Liver (tissue), 9 donors: Measurements from ENCODE around the gene CASZ1. TPM values are rescaled to one million over a fixed set of nuclear protein-coding genes. Genes with fewer than 3 reads are reported as not detected.

Experiments used
- DNase-seq: peaks from one replicate; pipeline ENCODE4 v3.0.0-alpha.2; 2017; ENCODE audit warnings: low spot score
- H3K27ac ChIP-seq, 2 donors: one replicate each; pipeline ENCODE4 v1.7.0; 2013; ENCODE audit warnings: inconsistent platforms in 2 of 2, low read length in 2 of 2, control low read depth in 1 of 2, low read depth in 1 of 2, mild to moderate bottlenecking in 1 of 2
- H3K27me3 ChIP-seq, 4 donors: one replicate each; pipeline versions ENCODE4 v1.6.1 to v1.7.0; 2013; ENCODE audit warnings: low read length in 3 of 4, inconsistent platforms in 1 of 4, mild to moderate bottlenecking in 1 of 4, moderate library complexity in 1 of 4; ENCODE audit not compliant: control insufficient read depth in 4 of 4, insufficient read depth in 4 of 4
- H3K36me3 ChIP-seq, 4 donors: one replicate each; pipeline versions ENCODE4 v1.6.1 to v1.7.0; 2013; ENCODE audit warnings: low read length in 3 of 4, mild to moderate bottlenecking in 3 of 4, low read depth in 1 of 4, moderate library complexity in 1 of 4; ENCODE audit not compliant: control insufficient read depth in 4 of 4, insufficient read depth in 3 of 4
- H3K4me1 ChIP-seq, 4 donors: one replicate each; pipeline versions ENCODE4 v1.6.1 to v1.7.0; 2013; ENCODE audit warnings: low read length in 3 of 4, mild to moderate bottlenecking in 3 of 4, moderate library complexity in 1 of 4; ENCODE audit not compliant: control insufficient read depth in 4 of 4, insufficient read depth in 4 of 4
- H3K4me3 ChIP-seq, 3 donors: one replicate each; pipeline versions ENCODE4 v1.6.1 to v1.7.0; 2013; ENCODE audit warnings: low read length in 3 of 3, control low read depth in 1 of 3, low read depth in 1 of 3, mild to moderate bottlenecking in 1 of 3
- H3K9ac ChIP-seq, 2 donors: one replicate each; pipeline ENCODE4 v1.7.0; 2013; ENCODE audit warnings: low read length in 2 of 2, mild to moderate bottlenecking in 2 of 2, moderate library complexity in 2 of 2, control low read depth in 1 of 2, low read depth in 1 of 2
- H3K9me3 ChIP-seq, 4 donors: one replicate each; pipeline versions ENCODE4 v1.6.1 to v1.7.0; 2013; ENCODE audit warnings: low read length in 3 of 4; ENCODE audit not compliant: control insufficient read depth in 4 of 4
- ATF3 ChIP-seq: IDR thresholded peaks from 2 replicates; pipeline ENCODE4 v1.6.1; 2016; ENCODE audit warnings: antibody characterized with exemption
- CTCF ChIP-seq: fragments of 150-350 bp; IDR thresholded peaks from 2 replicates; pipeline ENCODE4 v1.5.1; 2017; ENCODE audit warnings: improper control_type of control experiment, low read depth, low read length; ENCODE audit not compliant: missing input control
- EGR1 ChIP-seq, 2 donors: IDR thresholded peaks; 2 replicates each; pipeline ENCODE4 v1.6.1; 2016 to 2018; ENCODE audit warnings: antibody characterized with exemption in 2 of 2, low read depth in 2 of 2
- FOXA1 ChIP-seq: IDR thresholded peaks from 2 replicates; pipeline ENCODE4 v1.6.1; 2016; ENCODE audit warnings: antibody characterized with exemption
- FOXA2 ChIP-seq: IDR thresholded peaks from 2 replicates; pipeline ENCODE4 v1.6.1; 2016; ENCODE audit warnings: antibody characterized with exemption
- GABPA ChIP-seq, 2 donors: IDR thresholded peaks in 1 of 2; conservative IDR thresholded peaks in 1 of 2; 2 replicates each; pipeline ENCODE4 v1.6.1; 2016; ENCODE audit warnings: antibody characterized with exemption in 2 of 2, mild to moderate bottlenecking in 1 of 2, moderate library complexity in 1 of 2
- HNF4A ChIP-seq, 2 donors: conservative IDR thresholded peaks; 2 replicates each; pipeline ENCODE4 v1.6.1; 2016; ENCODE audit warnings: antibody characterized with exemption in 2 of 2, mild to moderate bottlenecking in 2 of 2
- HNF4G ChIP-seq: IDR thresholded peaks from 2 replicates; pipeline ENCODE4 v1.6.1; 2016; ENCODE audit warnings: antibody characterized with exemption
- JUND ChIP-seq, 2 donors: IDR thresholded peaks; 2 replicates each; pipeline ENCODE4 v1.6.1; 2016; ENCODE audit warnings: antibody characterized with exemption in 2 of 2
- RAD21 ChIP-seq, 2 donors: IDR thresholded peaks; 2 replicates each; pipeline ENCODE4 v1.6.1; 2016; ENCODE audit warnings: antibody characterized with exemption in 2 of 2, mild to moderate bottlenecking in 2 of 2
- RXRA ChIP-seq, 2 donors: IDR thresholded peaks; 2 replicates each; pipeline ENCODE4 v1.6.1; 2017 to 2018; ENCODE audit warnings: antibody characterized with exemption in 2 of 2, mild to moderate bottlenecking in 1 of 2
- SP1 ChIP-seq: IDR thresholded peaks from 2 replicates; pipeline ENCODE4 v1.6.1; 2018; ENCODE audit warnings: antibody characterized with exemption, mild to moderate bottlenecking
- TAF1 ChIP-seq: conservative IDR thresholded peaks from 2 replicates; pipeline ENCODE4 v1.6.1; 2016; ENCODE audit warnings: antibody characterized with exemption, mild to moderate bottlenecking
- YY1 ChIP-seq: IDR thresholded peaks from 2 replicates; pipeline ENCODE4 v1.6.1; 2016; ENCODE audit warnings: antibody characterized with exemption, mild to moderate bottlenecking
- WGBS: extraction: QIAGEN DNeasy Blood & Tissue Kit; methylation state at CpG from one replicate; pipeline ENCODE4 v1.1.7; 2013; 5-methylcytosine and 5-hydroxymethylcytosine counted together
- polyA plus RNA-seq, 2 donors: library from polyadenylated mRNA; stranded (reverse) in 1 of 2; unstranded in 1 of 2; fragments of 200-250 nt in 1 of 2; fragments of >200 nt in 1 of 2; fragmentation: Nextera tagmentation in 1 of 2; extraction: Ambion mirVana in 1 of 2; gene quantifications; one replicate each; pipeline versions ENCODE4 v1.2.1 to v1.2.3, GENCODE V29; 2013 to 2015
- total RNA-seq, 2 donors: library from RNA; depleted of rRNA; stranded (reverse); fragments of >200 nt; gene quantifications; one replicate each; pipeline ENCODE4 v1.2.3, GENCODE V29; 2014
- TF ChIP-seq, protein P1 (sequence below): IDR thresholded peaks from 2 replicates; pipeline ENCODE4 v1.6.1; 2016; ENCODE audit warnings: antibody characterized with exemption
- TF ChIP-seq, protein P2 (sequence below): IDR thresholded peaks from 2 replicates; pipeline ENCODE4 v1.6.1; 2016; ENCODE audit warnings: antibody characterized with exemption, mild to moderate bottlenecking
- donor health status: healthy.
- donor health status: healthy.
- donor health status: healthy.
- donor health status: healthy.
- donor health status: healthy.

Gene CASZ1
- total and polyA plus RNA-seq, 4 donors = 1.0 to 3.5 (median 1.9) TPM

GRCh38 chr1:10674700-10675609 is 121.5 kb downstream of the CASZ1 start:
- DNase-seq = no peak
- Histone ChIP-seq H3K27me3 (no peaks in the 10 kb centered on the region), H3K4me3 (no peak overlapping the region), H3K27ac (peak overlapping the region; percentile 77 to 91), H3K4me1 (peaks cover 17 to 47% (median 34%) of the 10 kb centered on the region in 4 donors), H3K36me3 (no peaks in the 10 kb centered on the region), H3K9me3 (no peaks in the 10 kb centered on the region), H3K9ac (no peak overlapping the region)
- 51% methylated on average over 29 of the region's 29 CpGs for WGBS
- TF ChIP-seq, protein P1, sequence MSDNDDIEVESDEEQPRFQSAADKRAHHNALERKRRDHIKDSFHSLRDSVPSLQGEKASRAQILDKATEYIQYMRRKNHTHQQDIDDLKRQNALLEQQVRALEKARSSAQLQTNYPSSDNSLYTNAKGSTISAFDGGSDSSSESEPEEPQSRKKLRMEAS = no peak
- TF ChIP-seq HNF4A (conservative IDR thresholded peaks at IDR 0.05) = peak in 1 of 2 donors; percentile 49
- TF ChIP-seq YY1 = no peak
- peak in 1 of 2 donors; percentile 20 for TF ChIP-seq RXRA (IDR thresholded peaks at IDR 0.05)
- TF ChIP-seq GABPA (IDR thresholded peaks at IDR 0.05 in 1 of 2, conservative IDR thresholded peaks at IDR 0.05 in 1 of 2) = peak in 1 of 2 donors; percentile 53

GRCh38 chr1:10674222-10674621 is 122.2 kb downstream of the CASZ1 start:
- no peak overlapping the region for H3K27ac ChIP-seq

More at GRCh38 chr1:10674222-10674621, 122.2 kb downstream of the CASZ1 start:
- no peak for DNase-seq
- H3K4me3 ChIP-seq = no peak overlapping the region
- no peaks in the 10 kb centered on the region for H3K36me3 ChIP-seq
- TF ChIP-seq RXRA (IDR thresholded peaks at IDR 0.05) (no peak), RAD21 (IDR thresholded peaks at IDR 0.05) (no peak), FOXA2 (no peak), CTCF (no peak), HNF4G (no peak), JUND (IDR thresholded peaks at IDR 0.05) (no peak), FOXA1 (no peak), ATF3 (no peak), GABPA (IDR thresholded peaks at IDR 0.05 in 1 of 2, conservative IDR thresholded peaks at IDR 0.05 in 1 of 2) (no peak), EGR1 (IDR thresholded peaks at IDR 0.05; ENCODE audit: low read depth in 2 of 2) (no peak), TAF1 (no peak), SP1 (no peak), HNF4A (conservative IDR thresholded peaks at IDR 0.05) (no peak)
- TF ChIP-seq, protein P2, sequence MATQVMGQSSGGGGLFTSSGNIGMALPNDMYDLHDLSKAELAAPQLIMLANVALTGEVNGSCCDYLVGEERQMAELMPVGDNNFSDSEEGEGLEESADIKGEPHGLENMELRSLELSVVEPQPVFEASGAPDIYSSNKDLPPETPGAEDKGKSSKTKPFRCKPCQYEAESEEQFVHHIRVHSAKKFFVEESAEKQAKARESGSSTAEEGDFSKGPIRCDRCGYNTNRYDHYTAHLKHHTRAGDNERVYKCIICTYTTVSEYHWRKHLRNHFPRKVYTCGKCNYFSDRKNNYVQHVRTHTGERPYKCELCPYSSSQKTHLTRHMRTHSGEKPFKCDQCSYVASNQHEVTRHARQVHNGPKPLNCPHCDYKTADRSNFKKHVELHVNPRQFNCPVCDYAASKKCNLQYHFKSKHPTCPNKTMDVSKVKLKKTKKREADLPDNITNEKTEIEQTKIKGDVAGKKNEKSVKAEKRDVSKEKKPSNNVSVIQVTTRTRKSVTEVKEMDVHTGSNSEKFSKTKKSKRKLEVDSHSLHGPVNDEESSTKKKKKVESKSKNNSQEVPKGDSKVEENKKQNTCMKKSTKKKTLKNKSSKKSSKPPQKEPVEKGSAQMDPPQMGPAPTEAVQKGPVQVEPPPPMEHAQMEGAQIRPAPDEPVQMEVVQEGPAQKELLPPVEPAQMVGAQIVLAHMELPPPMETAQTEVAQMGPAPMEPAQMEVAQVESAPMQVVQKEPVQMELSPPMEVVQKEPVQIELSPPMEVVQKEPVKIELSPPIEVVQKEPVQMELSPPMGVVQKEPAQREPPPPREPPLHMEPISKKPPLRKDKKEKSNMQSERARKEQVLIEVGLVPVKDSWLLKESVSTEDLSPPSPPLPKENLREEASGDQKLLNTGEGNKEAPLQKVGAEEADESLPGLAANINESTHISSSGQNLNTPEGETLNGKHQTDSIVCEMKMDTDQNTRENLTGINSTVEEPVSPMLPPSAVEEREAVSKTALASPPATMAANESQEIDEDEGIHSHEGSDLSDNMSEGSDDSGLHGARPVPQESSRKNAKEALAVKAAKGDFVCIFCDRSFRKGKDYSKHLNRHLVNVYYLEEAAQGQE = no peak
- TF ChIP-seq, protein P1 = no peak
- no peaks in the 10 kb centered on the region for H3K9me3 ChIP-seq
- H3K4me1 ChIP-seq = peaks cover 17 to 46% (median 35%) of the 10 kb centered on the region in 4 donors
- H3K9ac ChIP-seq = no peak overlapping the region
- WGBS = 94% methylated on average over 16 of the region's 16 CpGs
- no peaks in the 10 kb centered on the region for H3K27me3 ChIP-seq
